HG03108 (cell line): ENCODE measurements around the gene NDUFA13.
"Not testable (repeated sequence)": the region's sequence is repeated elsewhere in the genome, so short reads cannot be mapped to it uniquely, and the experiment has no call there.

ENCODE experiments used
- ATAC-seq: cut with Tn5 transposase; IDR thresholded peaks from one replicate; pipeline ENCODE4 v1.9.1; 2021; ENCODE audit warnings: moderate library complexity; ENCODE audit not compliant: unreplicated experiment

Gene NDUFA13

GRCh38 chr19:19515642-19516519 lies at the start of gene NDUFA13:
NDUFA13 (plus strand) TSS chr19:19516225; CDS start chr19:19516239, 14 bp downstream.
- peak; percentile 85 for ATAC-seq

GRCh38 chr19:19468424-19469050 lies 47.5 kb upstream of the NDUFA13 start:
- ATAC-seq, result no peak

GRCh38 chr19:19470579-19470978 lies 45.4 kb upstream of the NDUFA13 start:
- no peak for ATAC-seq

- no peak for ATAC-seq
Observed at GRCh38 chr19:19471682-19472081, 44.3 kb upstream of the NDUFA13 start.

- not testable (repeated sequence) for ATAC-seq
Observed at GRCh38 chr19:19472106-19472505, 43.9 kb upstream of the NDUFA13 start.

- no peak for ATAC-seq
Observed at GRCh38 chr19:19475015-19475765, 40.8 kb upstream of the NDUFA13 start.

- no peak for ATAC-seq
Observed at GRCh38 chr19:19475849-19476828, 39.9 kb upstream of the NDUFA13 start.

- ATAC-seq, result no peak
Observed at GRCh38 chr19:19477705-19478383, 38.2 kb upstream of the NDUFA13 start.

- ATAC-seq, result peak; percentile 36
Observed at GRCh38 chr19:19480688-19481087, 35.3 kb upstream of the NDUFA13 start.

- no peak for ATAC-seq
Observed at GRCh38 chr19:19482809-19483596, 33.0 kb upstream of the NDUFA13 start.

- peak; percentile 32 for ATAC-seq
Observed at GRCh38 chr19:19485161-19485997, 30.6 kb upstream of the NDUFA13 start.

- ATAC-seq, result no peak
Observed at GRCh38 chr19:19485998-19486290, 30.1 kb upstream of the NDUFA13 start.

GRCh38 chr19:19486343-19487076 lies 29.5 kb upstream of the NDUFA13 start:
- ATAC-seq, result no peak

GRCh38 chr19:19487077-19487949 lies 28.7 kb upstream of the NDUFA13 start:
- no peak for ATAC-seq

GRCh38 chr19:19487950-19488874 lies 27.8 kb upstream of the NDUFA13 start:
- ATAC-seq, result no peak
